Large intestine (tissue), 12 donors: ENCODE measurements around the gene CBY3. TPM values are rescaled to one million over a fixed set of nuclear protein-coding genes. Genes with fewer than 3 reads are reported as not detected.

Experiments used
- DNase-seq, 2 donors: peaks; one replicate each; pipeline versions ENCODE4 v3.0.0 to v3.0.0-alpha.2; 2013
- H3K27ac ChIP-seq: one replicate; pipeline ENCODE4 v1.5.1; 2013; ENCODE audit warnings: low read length
- H3K27me3 ChIP-seq: 2 replicates; pipeline ENCODE4 v1.6.1; 2013; ENCODE audit warnings: low read length; ENCODE audit not compliant: control insufficient read depth, insufficient read depth
- H3K36me3 ChIP-seq: 2 replicates; pipeline ENCODE4 v1.6.1; 2013; ENCODE audit warnings: low read length; ENCODE audit not compliant: control insufficient read depth, insufficient read depth
- H3K4me1 ChIP-seq: one replicate; pipeline ENCODE4 v1.6.1; 2013; ENCODE audit warnings: low read length; ENCODE audit not compliant: control insufficient read depth, insufficient read depth
- H3K4me3 ChIP-seq: one replicate; pipeline ENCODE4 v1.5.1; 2013; ENCODE audit warnings: low read length
- H3K9me3 ChIP-seq: one replicate; pipeline ENCODE4 v1.6.1; 2013; ENCODE audit warnings: mild to moderate bottlenecking, low read depth, low read length, moderate library complexity; ENCODE audit not compliant: control insufficient read depth
- WGBS: methylation state at CpG from one replicate; pipeline ENCODE4 v1.1.5; 2013; ENCODE audit warnings: low lambda C conversion rate; ENCODE audit not compliant: insufficient coverage; 5-methylcytosine and 5-hydroxymethylcytosine counted together
- long read RNA-seq, 11 donors: transcript quantifications; one replicate each; lab custom pipeline, GENCODE V29; 2026
- polyA plus RNA-seq: library from polyadenylated mRNA; unstranded; fragments of 120-200 nt; gene quantifications from one replicate; pipeline ENCODE4 v1.2.1, GENCODE V29; 2013

The CBY3 gene
- polyA plus RNA-seq, result 1.2 TPM
- long read RNA-seq, donor 1, result 0 reads
- long read RNA-seq, donor 2, result 0 reads
- long read RNA-seq, donor 3, result 0 reads
- long read RNA-seq, donor 4, result 0 reads
- long read RNA-seq, donor 5, result 0 reads
- long read RNA-seq, donor 6, result 0 reads
- long read RNA-seq, donor 7, result 0 reads
- long read RNA-seq, donor 8, result 0 reads
- long read RNA-seq, donor 9, result 0 reads
- long read RNA-seq, donor 10, result 0 reads
- long read RNA-seq, donor 11, result 0 reads

DNA sequence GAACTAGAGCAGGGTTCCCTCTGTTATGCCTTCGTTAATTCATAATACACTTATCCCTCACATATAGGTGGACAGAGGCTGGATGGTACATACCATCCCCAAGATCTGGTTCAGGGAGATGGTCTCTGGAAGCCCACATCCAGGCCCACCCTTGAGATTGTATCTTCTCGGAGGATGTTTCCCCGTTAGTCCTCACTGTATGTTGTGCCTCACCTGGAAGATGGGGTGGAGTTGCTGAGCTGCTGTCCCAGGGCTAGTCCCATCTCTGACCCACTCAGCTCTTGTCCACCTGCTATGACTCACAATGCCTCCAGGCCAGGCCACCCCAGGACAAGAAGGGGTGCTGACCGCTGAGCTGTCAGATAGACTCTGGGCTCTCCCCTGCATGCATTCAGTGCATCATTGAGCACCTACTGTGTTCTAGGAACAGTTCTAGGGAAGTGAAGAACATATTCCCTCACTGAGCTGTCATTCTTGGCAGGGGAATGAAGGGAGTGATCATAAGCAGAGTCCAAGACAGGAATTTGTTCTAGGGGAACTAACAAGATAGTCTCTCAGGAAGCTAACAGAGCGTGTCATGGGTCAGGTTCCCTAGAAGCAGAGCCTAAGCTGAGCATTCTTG lies at the start of gene CBY3:
Gene CBY3 (minus strand): TSS at position 255 of the 622 bp plus-strand sequence. CDS start 116 bp downstream, at position 139.
- Histone ChIP-seq H3K27me3 (no peaks in the 10 kb centered on the region), H3K36me3 (no peaks in the 10 kb centered on the region), H3K4me3 (no peak within 1 kb of the TSS), H3K27ac (no peak within 1 kb of the TSS), H3K9me3 (peaks cover 8% of the 10 kb centered on the region), H3K4me1 (peaks cover 18% of the 10 kb centered on the region)
- 100% methylated on average over 2 of the region's 5 CpGs for WGBS
- no peak for DNase-seq

DNA sequence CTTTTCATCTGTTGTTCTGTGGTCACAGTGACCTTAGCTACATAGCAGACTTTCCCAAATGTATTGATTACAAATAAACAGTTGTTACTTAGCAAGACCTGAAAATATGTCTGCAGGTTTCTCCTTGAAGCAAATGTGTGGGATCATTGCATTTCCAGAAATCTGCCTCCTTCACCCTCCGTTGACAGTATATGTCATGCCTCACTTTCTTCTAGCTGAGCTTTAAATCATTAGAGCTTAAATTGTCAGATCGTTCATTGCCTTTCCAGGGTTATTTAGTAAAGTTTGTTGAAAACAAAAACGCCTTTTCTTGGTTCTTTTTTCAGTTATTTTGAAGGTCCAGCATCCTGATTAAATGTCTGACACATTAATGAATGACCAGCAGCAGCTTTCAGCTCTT lies 49.5 kb upstream of the CBY3 start:
- no peak for DNase-seq
- peaks cover 47% of the 10 kb centered on the region for H3K36me3 ChIP-seq
- no peak overlapping the region for H3K4me3 ChIP-seq
- no peaks in the 10 kb centered on the region for H3K27me3 ChIP-seq
- H3K4me1 ChIP-seq, result peaks cover 7% of the 10 kb centered on the region
- no peak overlapping the region for H3K27ac ChIP-seq
- 67% methylated on average over 2 of the region's 3 CpGs for WGBS
- no peaks in the 10 kb centered on the region for H3K9me3 ChIP-seq

- H3K4me1 ChIP-seq, result peaks cover 5% of the 10 kb centered on the region
- peaks cover 53% of the 10 kb centered on the region for H3K36me3 ChIP-seq
- no peaks in the 10 kb centered on the region for H3K9me3 ChIP-seq
- no peak overlapping the region for H3K4me3 ChIP-seq
- no peak overlapping the region for H3K27ac ChIP-seq
- no peak for DNase-seq
- no peaks in the 10 kb centered on the region for H3K27me3 ChIP-seq
- no CpG with 5 or more reads among the region's 3 CpGs for WGBS
These were observed 48.9 kb upstream of the CBY3 start for GRCh38 chr5:179729727-179730126.

GRCh38 chr5:179729303-179729702 lies 48.5 kb upstream of the CBY3 start:
- Histone ChIP-seq H3K4me3 (no peak overlapping the region), H3K36me3 (peaks cover 57% of the 10 kb centered on the region)
- WGBS, result no CpG with 5 or more reads among the region's 4 CpGs

GRCh38 chr5:179727106-179727505 lies 46.3 kb upstream of the CBY3 start:
- WGBS, result 98% methylated on average over 5 of the region's 6 CpGs
- Histone ChIP-seq H3K9me3 (no peaks in the 10 kb centered on the region), H3K4me3 (no peak overlapping the region), H3K27me3 (no peaks in the 10 kb centered on the region), H3K4me1 (no peaks in the 10 kb centered on the region), H3K36me3 (peaks cover 79% of the 10 kb centered on the region), H3K27ac (no peak overlapping the region)
- no peak for DNase-seq

More at GRCh38 chr5:179729303-179729702, 48.5 kb upstream of the CBY3 start:
- H3K27ac ChIP-seq, result no peak overlapping the region
- H3K4me1 ChIP-seq, result peaks cover 1% of the 10 kb centered on the region
- no peaks in the 10 kb centered on the region for H3K9me3 ChIP-seq
- DNase-seq, result no peak
- H3K27me3 ChIP-seq, result no peaks in the 10 kb centered on the region

DNA sequence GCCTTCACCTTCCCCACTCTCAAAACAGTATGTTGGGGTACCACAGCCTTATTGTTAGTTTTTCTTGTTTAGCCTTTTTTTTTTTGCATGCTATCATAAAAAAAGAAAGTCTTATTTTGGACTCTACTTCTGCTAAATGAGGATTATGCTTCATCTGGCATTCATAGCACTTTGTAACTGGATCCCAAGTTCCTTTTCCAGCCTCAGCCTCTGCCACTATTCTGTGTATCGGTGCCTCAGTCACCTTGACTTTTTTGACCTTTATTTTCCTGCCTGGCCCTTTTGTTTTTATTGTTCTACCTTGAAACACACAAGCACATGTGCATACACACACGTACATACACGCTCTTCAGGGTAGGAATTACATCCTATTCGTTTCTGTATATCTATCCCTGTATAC lies 43.3 kb upstream of the CBY3 start:
- Histone ChIP-seq H3K27ac (no peak overlapping the region), H3K9me3 (no peaks in the 10 kb centered on the region), H3K4me1 (no peaks in the 10 kb centered on the region), H3K4me3 (no peak overlapping the region), H3K36me3 (peaks cover 92% of the 10 kb centered on the region), H3K27me3 (no peaks in the 10 kb centered on the region)
- 100% methylated on average over 3 of the region's 4 CpGs for WGBS
- DNase-seq, result no peak

GRCh38 chr5:179720222-179720621 lies 39.4 kb upstream of the CBY3 start:
- H3K36me3 ChIP-seq, result peaks cover 85% of the 10 kb centered on the region
- no peak for DNase-seq
- no peaks in the 10 kb centered on the region for H3K4me1 ChIP-seq
- H3K27me3 ChIP-seq, result no peaks in the 10 kb centered on the region
- H3K4me3 ChIP-seq, result no peak overlapping the region
- no peaks in the 10 kb centered on the region for H3K9me3 ChIP-seq
- no peak overlapping the region for H3K27ac ChIP-seq
- WGBS, result no CpG with 5 or more reads among the region's 2 CpGs

- Histone ChIP-seq H3K4me1 (no peaks in the 10 kb centered on the region), H3K4me3 (no peak overlapping the region), H3K27me3 (no peaks in the 10 kb centered on the region), H3K36me3 (peaks cover 73% of the 10 kb centered on the region), H3K9me3 (no peaks in the 10 kb centered on the region), H3K27ac (no peak overlapping the region)
- no CpG with 5 or more reads among the region's 1 CpG for WGBS
- DNase-seq, result no peak
These were observed 35.5 kb upstream of the CBY3 start for GRCh38 chr5:179716286-179716685.

DNA sequence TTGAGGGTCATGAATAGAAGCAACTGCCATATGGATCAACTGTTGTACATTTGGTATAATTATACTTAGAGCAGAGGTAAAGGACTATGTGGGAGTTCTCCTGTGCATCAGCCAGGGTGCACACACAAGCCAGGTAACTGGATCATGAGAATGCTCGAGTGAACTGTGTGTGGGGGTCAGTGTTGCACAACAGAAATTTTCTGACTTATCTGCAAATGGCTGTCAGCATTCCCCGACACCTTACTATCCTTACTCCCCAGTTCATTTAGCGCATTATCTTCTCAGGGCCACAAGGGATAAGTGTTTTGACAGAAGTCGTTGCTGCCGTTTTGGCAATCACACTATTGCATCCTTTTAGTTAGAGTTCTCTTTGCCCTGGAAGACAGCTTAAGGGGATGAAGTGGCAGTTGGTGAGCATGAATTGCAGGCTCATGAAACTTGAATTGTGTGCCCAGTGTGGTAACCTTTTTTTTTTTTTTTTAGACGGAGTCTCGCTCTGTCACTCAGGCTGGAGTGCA lies 19.6 kb upstream of the CBY3 start:
- no CpG with 5 or more reads among the region's 7 CpGs for WGBS
- DNase-seq, result peak; percentile 75 to 84

GRCh38 chr5:179699616-179700237 lies 18.9 kb upstream of the CBY3 start:
- peak; percentile 40 to 61 for DNase-seq
- H3K9me3 ChIP-seq, result no peaks in the 10 kb centered on the region
- peak overlapping the region; percentile 78 for H3K4me3 ChIP-seq
- H3K27me3 ChIP-seq, result no peaks in the 10 kb centered on the region
- peak overlapping the region; percentile 92 for H3K27ac ChIP-seq
- peaks cover 20% of the 10 kb centered on the region for H3K4me1 ChIP-seq
- peaks cover 16% of the 10 kb centered on the region for H3K36me3 ChIP-seq
- 0% methylated on average over 1 of the region's 19 CpGs for WGBS

More for the DNA sequence above, 19.6 kb upstream of the CBY3 start:
- no peaks in the 10 kb centered on the region for H3K9me3 ChIP-seq
- peak overlapping the region; percentile 92 for H3K27ac ChIP-seq
- no peaks in the 10 kb centered on the region for H3K27me3 ChIP-seq
- H3K36me3 ChIP-seq, result peaks cover 17% of the 10 kb centered on the region
- H3K4me3 ChIP-seq, result peak overlapping the region; percentile 78
- H3K4me1 ChIP-seq, result peaks cover 20% of the 10 kb centered on the region
